Liver (tissue), 9 donors: Measurements from ENCODE around the gene EXOC2. TPM values are rescaled to one million over a fixed set of nuclear protein-coding genes. Genes with fewer than 3 reads are reported as not detected.

Source experiments
- DNase-seq: peaks from one replicate; pipeline ENCODE4 v3.0.0-alpha.2; 2017; ENCODE audit warnings: low spot score
- H3K27ac ChIP-seq, 2 donors: one replicate each; pipeline ENCODE4 v1.7.0; 2013; ENCODE audit warnings: inconsistent platforms in 2 of 2, low read length in 2 of 2, control low read depth in 1 of 2, low read depth in 1 of 2, mild to moderate bottlenecking in 1 of 2
- H3K27me3 ChIP-seq, 4 donors: one replicate each; pipeline versions ENCODE4 v1.6.1 to v1.7.0; 2013; ENCODE audit warnings: low read length in 3 of 4, inconsistent platforms in 1 of 4, mild to moderate bottlenecking in 1 of 4, moderate library complexity in 1 of 4; ENCODE audit not compliant: control insufficient read depth in 4 of 4, insufficient read depth in 4 of 4
- H3K36me3 ChIP-seq, 4 donors: one replicate each; pipeline versions ENCODE4 v1.6.1 to v1.7.0; 2013; ENCODE audit warnings: low read length in 3 of 4, mild to moderate bottlenecking in 3 of 4, low read depth in 1 of 4, moderate library complexity in 1 of 4; ENCODE audit not compliant: control insufficient read depth in 4 of 4, insufficient read depth in 3 of 4
- H3K4me1 ChIP-seq, 4 donors: one replicate each; pipeline versions ENCODE4 v1.6.1 to v1.7.0; 2013; ENCODE audit warnings: low read length in 3 of 4, mild to moderate bottlenecking in 3 of 4, moderate library complexity in 1 of 4; ENCODE audit not compliant: control insufficient read depth in 4 of 4, insufficient read depth in 4 of 4
- H3K4me3 ChIP-seq, 3 donors: one replicate each; pipeline versions ENCODE4 v1.6.1 to v1.7.0; 2013; ENCODE audit warnings: low read length in 3 of 3, control low read depth in 1 of 3, low read depth in 1 of 3, mild to moderate bottlenecking in 1 of 3
- H3K9ac ChIP-seq, 2 donors: one replicate each; pipeline ENCODE4 v1.7.0; 2013; ENCODE audit warnings: low read length in 2 of 2, mild to moderate bottlenecking in 2 of 2, moderate library complexity in 2 of 2, control low read depth in 1 of 2, low read depth in 1 of 2
- H3K9me3 ChIP-seq, 4 donors: one replicate each; pipeline versions ENCODE4 v1.6.1 to v1.7.0; 2013; ENCODE audit warnings: low read length in 3 of 4; ENCODE audit not compliant: control insufficient read depth in 4 of 4
- EGR1 ChIP-seq, 2 donors: IDR thresholded peaks; 2 replicates each; pipeline ENCODE4 v1.6.1; 2016 to 2018; ENCODE audit warnings: antibody characterized with exemption in 2 of 2, low read depth in 2 of 2
- FOXA1 ChIP-seq: IDR thresholded peaks from 2 replicates; pipeline ENCODE4 v1.6.1; 2016; ENCODE audit warnings: antibody characterized with exemption
- FOXA2 ChIP-seq: IDR thresholded peaks from 2 replicates; pipeline ENCODE4 v1.6.1; 2016; ENCODE audit warnings: antibody characterized with exemption
- GABPA ChIP-seq, 2 donors: IDR thresholded peaks in 1 of 2; conservative IDR thresholded peaks in 1 of 2; 2 replicates each; pipeline ENCODE4 v1.6.1; 2016; ENCODE audit warnings: antibody characterized with exemption in 2 of 2, mild to moderate bottlenecking in 1 of 2, moderate library complexity in 1 of 2
- HNF4A ChIP-seq, 2 donors: conservative IDR thresholded peaks; 2 replicates each; pipeline ENCODE4 v1.6.1; 2016; ENCODE audit warnings: antibody characterized with exemption in 2 of 2, mild to moderate bottlenecking in 2 of 2
- HNF4G ChIP-seq: IDR thresholded peaks from 2 replicates; pipeline ENCODE4 v1.6.1; 2016; ENCODE audit warnings: antibody characterized with exemption
- JUND ChIP-seq, 2 donors: IDR thresholded peaks; 2 replicates each; pipeline ENCODE4 v1.6.1; 2016; ENCODE audit warnings: antibody characterized with exemption in 2 of 2
- RAD21 ChIP-seq, 2 donors: IDR thresholded peaks; 2 replicates each; pipeline ENCODE4 v1.6.1; 2016; ENCODE audit warnings: antibody characterized with exemption in 2 of 2, mild to moderate bottlenecking in 2 of 2
- RXRA ChIP-seq, 2 donors: IDR thresholded peaks; 2 replicates each; pipeline ENCODE4 v1.6.1; 2017 to 2018; ENCODE audit warnings: antibody characterized with exemption in 2 of 2, mild to moderate bottlenecking in 1 of 2
- SP1 ChIP-seq: IDR thresholded peaks from 2 replicates; pipeline ENCODE4 v1.6.1; 2018; ENCODE audit warnings: antibody characterized with exemption, mild to moderate bottlenecking
- TAF1 ChIP-seq: conservative IDR thresholded peaks from 2 replicates; pipeline ENCODE4 v1.6.1; 2016; ENCODE audit warnings: antibody characterized with exemption, mild to moderate bottlenecking
- YY1 ChIP-seq: IDR thresholded peaks from 2 replicates; pipeline ENCODE4 v1.6.1; 2016; ENCODE audit warnings: antibody characterized with exemption, mild to moderate bottlenecking
- WGBS: extraction: QIAGEN DNeasy Blood & Tissue Kit; methylation state at CpG from one replicate; pipeline ENCODE4 v1.1.7; 2013; 5-methylcytosine and 5-hydroxymethylcytosine counted together
- polyA plus RNA-seq, 2 donors: library from polyadenylated mRNA; stranded (reverse) in 1 of 2; unstranded in 1 of 2; fragments of 200-250 nt in 1 of 2; fragments of >200 nt in 1 of 2; fragmentation: Nextera tagmentation in 1 of 2; extraction: Ambion mirVana in 1 of 2; gene quantifications; one replicate each; pipeline versions ENCODE4 v1.2.1 to v1.2.3, GENCODE V29; 2013 to 2015
- total RNA-seq, 2 donors: library from RNA; depleted of rRNA; stranded (reverse); fragments of >200 nt; gene quantifications; one replicate each; pipeline ENCODE4 v1.2.3, GENCODE V29; 2014
- TF ChIP-seq, protein P1 (sequence below): IDR thresholded peaks from 2 replicates; pipeline ENCODE4 v1.6.1; 2016; ENCODE audit warnings: antibody characterized with exemption
- TF ChIP-seq, protein P2 (sequence below): IDR thresholded peaks from 2 replicates; pipeline ENCODE4 v1.6.1; 2016; ENCODE audit warnings: antibody characterized with exemption, mild to moderate bottlenecking
- TF ChIP-seq, protein P3 (sequence below): IDR thresholded peaks from 2 replicates; pipeline ENCODE4 v1.6.1; 2016; ENCODE audit warnings: antibody characterized with exemption
- TF ChIP-seq, protein P4 (sequence below): IDR thresholded peaks from 2 replicates; pipeline ENCODE4 v1.6.1; 2016; ENCODE audit warnings: antibody characterized with exemption
- TF ChIP-seq, protein P5 (sequence below): fragments of 150-350 bp; IDR thresholded peaks from 2 replicates; pipeline ENCODE4 v1.5.1; 2017; ENCODE audit warnings: improper control_type of control experiment, low read depth, low read length; ENCODE audit not compliant: missing input control
- donor health status: healthy.
- donor health status: healthy.
- donor health status: healthy.
- donor health status: healthy.
- donor health status: healthy.

Gene EXOC2
- total and polyA plus RNA-seq, 4 donors, result 6.7 to 15.3 (median 9.2) TPM

DNA sequence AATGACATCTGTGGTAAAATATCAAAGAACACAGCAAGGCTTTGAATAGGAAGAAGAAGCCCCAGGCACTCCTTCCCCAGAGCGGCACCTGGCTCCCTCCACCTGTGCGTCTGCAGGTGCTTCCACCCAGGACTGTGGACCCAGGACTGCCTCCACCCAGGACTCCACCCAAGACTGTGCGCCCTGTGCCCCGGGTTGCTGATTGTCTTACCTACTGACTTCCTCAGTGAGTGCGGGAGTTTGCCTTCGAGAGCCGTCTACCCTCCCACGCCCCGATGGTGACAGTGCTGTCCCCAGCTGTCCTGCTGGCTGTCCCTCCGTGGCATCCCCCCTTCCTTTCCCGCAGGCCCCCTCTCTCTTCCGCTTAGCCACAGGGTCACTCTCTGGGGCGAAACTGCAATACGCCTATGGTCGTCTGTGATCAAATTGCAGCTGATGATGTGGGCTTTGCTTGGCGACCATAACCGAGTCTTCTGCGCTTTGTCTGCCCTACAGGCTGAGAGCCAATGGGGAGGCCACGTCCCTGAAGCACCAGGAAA lies 249.2 kb downstream of the EXOC2 start:
- Histone ChIP-seq H3K4me1 (no peaks in the 10 kb centered on the region), H3K27me3 (no peaks in the 10 kb centered on the region), H3K36me3 (no peaks in the 10 kb centered on the region), H3K9me3 (no peaks in the 10 kb centered on the region), H3K9ac (no peak overlapping the region), H3K4me3 (no peak overlapping the region), H3K27ac (no peak overlapping the region)
- no peak for DNase-seq
- 81% methylated on average over 19 of the region's 19 CpGs for WGBS
- TF ChIP-seq FOXA2 (no peak), RXRA (IDR thresholded peaks at IDR 0.05) (no peak), SP1 (no peak), FOXA1 (no peak), HNF4A (conservative IDR thresholded peaks at IDR 0.05) (no peak), TAF1 (no peak), HNF4G (no peak), YY1 (no peak), EGR1 (IDR thresholded peaks at IDR 0.05; ENCODE audit: low read depth in 2 of 2) (no peak), JUND (IDR thresholded peaks at IDR 0.05) (no peak), RAD21 (IDR thresholded peaks at IDR 0.05) (no peak), GABPA (IDR thresholded peaks at IDR 0.05 in 1 of 2, conservative IDR thresholded peaks at IDR 0.05 in 1 of 2) (no peak)
- TF ChIP-seq, protein P1, sequence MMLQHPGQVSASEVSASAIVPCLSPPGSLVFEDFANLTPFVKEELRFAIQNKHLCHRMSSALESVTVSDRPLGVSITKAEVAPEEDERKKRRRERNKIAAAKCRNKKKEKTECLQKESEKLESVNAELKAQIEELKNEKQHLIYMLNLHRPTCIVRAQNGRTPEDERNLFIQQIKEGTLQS, result no peak
- TF ChIP-seq, protein P2, sequence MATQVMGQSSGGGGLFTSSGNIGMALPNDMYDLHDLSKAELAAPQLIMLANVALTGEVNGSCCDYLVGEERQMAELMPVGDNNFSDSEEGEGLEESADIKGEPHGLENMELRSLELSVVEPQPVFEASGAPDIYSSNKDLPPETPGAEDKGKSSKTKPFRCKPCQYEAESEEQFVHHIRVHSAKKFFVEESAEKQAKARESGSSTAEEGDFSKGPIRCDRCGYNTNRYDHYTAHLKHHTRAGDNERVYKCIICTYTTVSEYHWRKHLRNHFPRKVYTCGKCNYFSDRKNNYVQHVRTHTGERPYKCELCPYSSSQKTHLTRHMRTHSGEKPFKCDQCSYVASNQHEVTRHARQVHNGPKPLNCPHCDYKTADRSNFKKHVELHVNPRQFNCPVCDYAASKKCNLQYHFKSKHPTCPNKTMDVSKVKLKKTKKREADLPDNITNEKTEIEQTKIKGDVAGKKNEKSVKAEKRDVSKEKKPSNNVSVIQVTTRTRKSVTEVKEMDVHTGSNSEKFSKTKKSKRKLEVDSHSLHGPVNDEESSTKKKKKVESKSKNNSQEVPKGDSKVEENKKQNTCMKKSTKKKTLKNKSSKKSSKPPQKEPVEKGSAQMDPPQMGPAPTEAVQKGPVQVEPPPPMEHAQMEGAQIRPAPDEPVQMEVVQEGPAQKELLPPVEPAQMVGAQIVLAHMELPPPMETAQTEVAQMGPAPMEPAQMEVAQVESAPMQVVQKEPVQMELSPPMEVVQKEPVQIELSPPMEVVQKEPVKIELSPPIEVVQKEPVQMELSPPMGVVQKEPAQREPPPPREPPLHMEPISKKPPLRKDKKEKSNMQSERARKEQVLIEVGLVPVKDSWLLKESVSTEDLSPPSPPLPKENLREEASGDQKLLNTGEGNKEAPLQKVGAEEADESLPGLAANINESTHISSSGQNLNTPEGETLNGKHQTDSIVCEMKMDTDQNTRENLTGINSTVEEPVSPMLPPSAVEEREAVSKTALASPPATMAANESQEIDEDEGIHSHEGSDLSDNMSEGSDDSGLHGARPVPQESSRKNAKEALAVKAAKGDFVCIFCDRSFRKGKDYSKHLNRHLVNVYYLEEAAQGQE, result no peak
- TF ChIP-seq, protein P3, sequence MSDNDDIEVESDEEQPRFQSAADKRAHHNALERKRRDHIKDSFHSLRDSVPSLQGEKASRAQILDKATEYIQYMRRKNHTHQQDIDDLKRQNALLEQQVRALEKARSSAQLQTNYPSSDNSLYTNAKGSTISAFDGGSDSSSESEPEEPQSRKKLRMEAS, result no peak
- TF ChIP-seq, protein P4, sequence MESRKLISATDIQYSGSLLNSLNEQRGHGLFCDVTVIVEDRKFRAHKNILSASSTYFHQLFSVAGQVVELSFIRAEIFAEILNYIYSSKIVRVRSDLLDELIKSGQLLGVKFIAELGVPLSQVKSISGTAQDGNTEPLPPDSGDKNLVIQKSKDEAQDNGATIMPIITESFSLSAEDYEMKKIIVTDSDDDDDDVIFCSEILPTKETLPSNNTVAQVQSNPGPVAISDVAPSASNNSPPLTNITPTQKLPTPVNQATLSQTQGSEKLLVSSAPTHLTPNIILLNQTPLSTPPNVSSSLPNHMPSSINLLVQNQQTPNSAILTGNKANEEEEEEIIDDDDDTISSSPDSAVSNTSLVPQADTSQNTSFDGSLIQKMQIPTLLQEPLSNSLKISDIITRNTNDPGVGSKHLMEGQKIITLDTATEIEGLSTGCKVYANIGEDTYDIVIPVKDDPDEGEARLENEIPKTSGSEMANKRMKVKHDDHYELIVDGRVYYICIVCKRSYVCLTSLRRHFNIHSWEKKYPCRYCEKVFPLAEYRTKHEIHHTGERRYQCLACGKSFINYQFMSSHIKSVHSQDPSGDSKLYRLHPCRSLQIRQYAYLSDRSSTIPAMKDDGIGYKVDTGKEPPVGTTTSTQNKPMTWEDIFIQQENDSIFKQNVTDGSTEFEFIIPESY, result no peak
- TF ChIP-seq, protein P5, sequence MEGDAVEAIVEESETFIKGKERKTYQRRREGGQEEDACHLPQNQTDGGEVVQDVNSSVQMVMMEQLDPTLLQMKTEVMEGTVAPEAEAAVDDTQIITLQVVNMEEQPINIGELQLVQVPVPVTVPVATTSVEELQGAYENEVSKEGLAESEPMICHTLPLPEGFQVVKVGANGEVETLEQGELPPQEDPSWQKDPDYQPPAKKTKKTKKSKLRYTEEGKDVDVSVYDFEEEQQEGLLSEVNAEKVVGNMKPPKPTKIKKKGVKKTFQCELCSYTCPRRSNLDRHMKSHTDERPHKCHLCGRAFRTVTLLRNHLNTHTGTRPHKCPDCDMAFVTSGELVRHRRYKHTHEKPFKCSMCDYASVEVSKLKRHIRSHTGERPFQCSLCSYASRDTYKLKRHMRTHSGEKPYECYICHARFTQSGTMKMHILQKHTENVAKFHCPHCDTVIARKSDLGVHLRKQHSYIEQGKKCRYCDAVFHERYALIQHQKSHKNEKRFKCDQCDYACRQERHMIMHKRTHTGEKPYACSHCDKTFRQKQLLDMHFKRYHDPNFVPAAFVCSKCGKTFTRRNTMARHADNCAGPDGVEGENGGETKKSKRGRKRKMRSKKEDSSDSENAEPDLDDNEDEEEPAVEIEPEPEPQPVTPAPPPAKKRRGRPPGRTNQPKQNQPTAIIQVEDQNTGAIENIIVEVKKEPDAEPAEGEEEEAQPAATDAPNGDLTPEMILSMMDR, result no peak
